Neuronal stem cell (in vitro differentiated cells): ENCODE results near the gene ITPR1.

Experiments used
- DNase-seq: peaks from one replicate; pipeline ENCODE4 v3.0.0-alpha.2; 2013; ENCODE audit warnings: low spot score
- H2AFZ ChIP-seq: one replicate; pipeline ENCODE4 v1.6.1; 2013; ENCODE audit warnings: mild to moderate bottlenecking, low read length, inconsistent platforms
- H2AK5ac ChIP-seq: 2 replicates; pipeline ENCODE4 v1.6.1; 2013; ENCODE audit warnings: low read depth, mild to moderate bottlenecking, inconsistent platforms, low read length, moderate library complexity, mixed read lengths
- H2BK120ac ChIP-seq: 2 replicates; pipeline ENCODE4 v1.6.1; 2013; ENCODE audit warnings: low read depth, mild to moderate bottlenecking, inconsistent platforms, low read length, moderate library complexity, mixed read lengths
- H2BK12ac ChIP-seq: one replicate; pipeline ENCODE4 v1.6.1; 2013; ENCODE audit warnings: low read length, inconsistent platforms
- H2BK15ac ChIP-seq: 2 replicates; pipeline ENCODE4 v1.6.1; 2013; ENCODE audit warnings: mild to moderate bottlenecking, low read length, inconsistent platforms, mixed read lengths
- H2BK5ac ChIP-seq: one replicate; pipeline ENCODE4 v1.6.1; 2013; ENCODE audit warnings: inconsistent platforms, mild to moderate bottlenecking, low read length, moderate library complexity
- H3K14ac ChIP-seq: one replicate; pipeline ENCODE4 v1.6.1; 2013; ENCODE audit warnings: low read length, inconsistent platforms
- H3K18ac ChIP-seq: 2 replicates; pipeline ENCODE4 v1.6.1; 2013; ENCODE audit warnings: low read length, inconsistent platforms
- H3K23ac ChIP-seq: 2 replicates; pipeline ENCODE4 v1.6.1; 2013; ENCODE audit warnings: low read depth, mild to moderate bottlenecking, mixed read lengths, low read length, inconsistent platforms; ENCODE audit not compliant: poor library complexity
- H3K27ac ChIP-seq: replicated peaks from 3 replicates; pipeline ENCODE4 v1.5.1; 2013; ENCODE audit warnings: low read length, inconsistent platforms
- H3K27me3 ChIP-seq, 3 experiments: 2 replicates each; pipeline ENCODE4 v1.6.1; 2013; ENCODE audit warnings: low read length in 3 of 3, mild to moderate bottlenecking in 2 of 3, inconsistent platforms in 1 of 3, low read depth in 1 of 3, mixed read lengths in 1 of 3, moderate library complexity in 1 of 3; ENCODE audit not compliant: control insufficient read depth in 3 of 3, insufficient read depth in 3 of 3
- H3K36me3 ChIP-seq, 2 donors: replicated peaks in 1 of 2; 2 replicates each; pipeline ENCODE4 v1.6.1; 2013; ENCODE audit warnings: low read length in 2 of 2; ENCODE audit not compliant: control insufficient read depth in 2 of 2, insufficient read depth in 2 of 2
- H3K4ac ChIP-seq: 2 replicates; pipeline ENCODE4 v1.6.1; 2013; ENCODE audit warnings: inconsistent platforms, mild to moderate bottlenecking, low read length, moderate library complexity
- H3K4me1 ChIP-seq, 2 donors: 1 replicate in 1 of 2; 2 replicates in 1 of 2; pipeline ENCODE4 v1.6.1; 2013; ENCODE audit warnings: low read length in 2 of 2, low read depth in 1 of 2; ENCODE audit not compliant: control insufficient read depth in 2 of 2, insufficient read depth in 1 of 2
- H3K4me2 ChIP-seq: one replicate; pipeline ENCODE4 v1.6.1; 2013; ENCODE audit warnings: mild to moderate bottlenecking, low read length, inconsistent platforms; ENCODE audit not compliant: insufficient read depth, poor library complexity, severe bottlenecking
- H3K4me3 ChIP-seq, 2 donors: 2 replicates each; pipeline ENCODE4 v1.5.1; 2013; ENCODE audit warnings: low read length in 2 of 2, mild to moderate bottlenecking in 2 of 2, inconsistent platforms in 1 of 2, moderate library complexity in 1 of 2
- H3K79me1 ChIP-seq: one replicate; pipeline ENCODE4 v1.6.1; 2013; ENCODE audit warnings: low read depth, mild to moderate bottlenecking, inconsistent platforms, low read length, moderate library complexity
- H3K9ac ChIP-seq: one replicate; pipeline ENCODE4 v1.6.1; 2013; ENCODE audit warnings: mild to moderate bottlenecking, low read depth, low read length, inconsistent platforms; ENCODE audit not compliant: poor library complexity
- H3K9me3 ChIP-seq, 2 donors: replicated peaks in 1 of 2; 2 replicates each; pipeline versions ENCODE3 to v1.6.1; 2013; ENCODE audit warnings: low read length in 2 of 2, mild to moderate bottlenecking in 2 of 2, inconsistent platforms in 1 of 2, low read depth in 1 of 2, mixed read lengths in 1 of 2, moderate library complexity in 1 of 2; ENCODE audit not compliant: control insufficient read depth in 2 of 2, insufficient read depth in 1 of 2
- H4K8ac ChIP-seq: one replicate; pipeline ENCODE4 v1.6.1; 2013; ENCODE audit warnings: low read depth, mild to moderate bottlenecking, inconsistent platforms, low read length, moderate library complexity
- H4K91ac ChIP-seq: one replicate; pipeline ENCODE4 v1.6.1; 2013; ENCODE audit warnings: low read length, low read depth, mild to moderate bottlenecking, inconsistent platforms; ENCODE audit not compliant: poor library complexity
- WGBS, 2 donors: extraction: QIAGEN DNeasy Blood & Tissue Kit; methylation state at CpG; one replicate each; pipeline ENCODE4 v1.1.7; 2013; ENCODE audit warnings: missing lambda C conversion rate in 2 of 2, mixed read lengths in 1 of 2; ENCODE audit not compliant: insufficient read length in 2 of 2, insufficient replicate concordance in 1 of 2; ENCODE audit errors: extremely low coverage in 2 of 2; 5-methylcytosine and 5-hydroxymethylcytosine counted together

The ITPR1 gene

GRCh38 chr3:4800595-4800994, 307.4 kb downstream of the ITPR1 start:
- Histone ChIP-seq H3K18ac (no peak overlapping the region), H3K23ac (no peak overlapping the region), H2BK15ac (no peak overlapping the region), H3K9me3 (peaks cover 0 to 2% of the 10 kb centered on the region in 2 donors), H3K4me2 (no peak overlapping the region), H2BK120ac (no peak overlapping the region), H3K79me1 (no peaks in the 10 kb centered on the region), H4K91ac (no peak overlapping the region), H2BK5ac (no peak overlapping the region), H2AFZ (no peak overlapping the region), H2BK12ac (no peak overlapping the region), H2AK5ac (no peak overlapping the region), H3K9ac (no peak overlapping the region), H3K14ac (no peak overlapping the region), H4K8ac (no peak overlapping the region), H3K27me3 (no peaks in the 10 kb centered on the region), H3K27ac (no peak overlapping the region), H3K4me1 (no peaks in the 10 kb centered on the region), H3K4me3 (no peak overlapping the region), H3K36me3 (no peaks in the 10 kb centered on the region), H3K4ac (no peak overlapping the region)
- no CpG with 5 or more reads among the region's 4 CpGs for WGBS, 2 donors
- no peak for DNase-seq

- no peak overlapping the region for H3K4ac ChIP-seq
- H2BK120ac ChIP-seq: no peak overlapping the region
- H3K79me1 ChIP-seq: no peaks in the 10 kb centered on the region
- no peak overlapping the region for H2BK5ac ChIP-seq
- no peaks in the 10 kb centered on the region for H3K4me1 ChIP-seq
- H3K9ac ChIP-seq: no peak overlapping the region
- H2BK12ac ChIP-seq: no peak overlapping the region
- no peaks in the 10 kb centered on the region for H3K36me3 ChIP-seq
- H2AFZ ChIP-seq: no peak overlapping the region
- no CpG with 5 or more reads among the region's 5 CpGs for WGBS, 2 donors
- no peaks in the 10 kb centered on the region for H3K27me3 ChIP-seq
- H3K9me3 ChIP-seq: no peaks in the 10 kb centered on the region
- H3K4me2 ChIP-seq: no peak overlapping the region
- no peak overlapping the region for H3K14ac ChIP-seq
- H2AK5ac ChIP-seq: no peak overlapping the region
- H4K91ac ChIP-seq: no peak overlapping the region
- H3K23ac ChIP-seq: no peak overlapping the region
- no peak for DNase-seq
- H4K8ac ChIP-seq: no peak overlapping the region
- no peak overlapping the region for H2BK15ac ChIP-seq
- no peak overlapping the region for H3K4me3 ChIP-seq
- no peak overlapping the region for H3K27ac ChIP-seq
- H3K18ac ChIP-seq: no peak overlapping the region
These were observed 308.7 kb downstream of the ITPR1 start for GRCh38 chr3:4801892-4802291.

DNA sequence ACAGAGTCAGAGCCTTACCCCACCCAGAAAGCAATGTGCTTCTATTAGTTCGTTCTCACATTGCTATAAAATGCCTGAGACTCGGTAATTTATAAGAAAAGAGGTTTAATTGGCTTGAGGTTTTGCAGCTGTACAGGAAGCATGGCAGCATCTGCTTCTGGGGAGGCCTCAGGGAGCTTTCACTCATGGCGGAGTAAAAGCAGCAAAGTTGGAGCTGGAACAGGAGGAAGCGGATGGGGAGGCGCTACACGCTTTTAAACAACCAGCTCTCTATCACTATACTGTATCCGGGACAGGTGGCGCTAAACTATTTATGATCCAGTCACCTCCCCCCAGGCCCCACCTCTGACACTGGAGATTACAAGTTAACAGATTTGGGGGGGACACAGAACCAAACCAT, 309.8 kb downstream of the ITPR1 start:
- no peak overlapping the region for H2AFZ ChIP-seq
- H3K27ac ChIP-seq: no peak overlapping the region
- no peak overlapping the region for H2BK120ac ChIP-seq
- no peaks in the 10 kb centered on the region for H3K79me1 ChIP-seq
- H3K23ac ChIP-seq: no peak overlapping the region
- H3K36me3 ChIP-seq: no peaks in the 10 kb centered on the region
- no peak overlapping the region for H3K18ac ChIP-seq
- no peak overlapping the region for H3K4me3 ChIP-seq
- DNase-seq: no peak
- H2AK5ac ChIP-seq: no peak overlapping the region
- H3K4me1 ChIP-seq: no peaks in the 10 kb centered on the region
- no peak overlapping the region for H4K91ac ChIP-seq
- H2BK5ac ChIP-seq: no peak overlapping the region
- no peak overlapping the region for H3K14ac ChIP-seq
- no peak overlapping the region for H4K8ac ChIP-seq
- H2BK15ac ChIP-seq: no peak overlapping the region
- H3K4ac ChIP-seq: no peak overlapping the region
- no peak overlapping the region for H3K4me2 ChIP-seq
- H3K9ac ChIP-seq: no peak overlapping the region
- H3K9me3 ChIP-seq: no peaks in the 10 kb centered on the region
- H2BK12ac ChIP-seq: no peak overlapping the region
- H3K27me3 ChIP-seq: no peaks in the 10 kb centered on the region
- no CpG with 5 or more reads among the region's 8 CpGs for WGBS, 2 donors

GRCh38 chr3:4804161-4805058, 311.3 kb downstream of the ITPR1 start:
- H3K18ac ChIP-seq: no peak overlapping the region
- H4K8ac ChIP-seq: no peak overlapping the region
- H2BK12ac ChIP-seq: no peak overlapping the region
- no peak overlapping the region for H3K27ac ChIP-seq
- H3K79me1 ChIP-seq: no peaks in the 10 kb centered on the region
- no peak overlapping the region for H3K23ac ChIP-seq
- no peak overlapping the region for H3K4ac ChIP-seq
- H2BK15ac ChIP-seq: no peak overlapping the region
- WGBS, 2 donors: no CpG with 5 or more reads among the region's 14 CpGs
- H4K91ac ChIP-seq: no peak overlapping the region
- DNase-seq: no peak
- no peak overlapping the region for H3K9ac ChIP-seq
- H3K14ac ChIP-seq: no peak overlapping the region
- H3K4me2 ChIP-seq: no peak overlapping the region
- no peaks in the 10 kb centered on the region for H3K9me3 ChIP-seq
- H2BK120ac ChIP-seq: no peak overlapping the region
- H3K36me3 ChIP-seq: no peaks in the 10 kb centered on the region
- H3K27me3 ChIP-seq: no peaks in the 10 kb centered on the region
- H2BK5ac ChIP-seq: no peak overlapping the region
- no peaks in the 10 kb centered on the region for H3K4me1 ChIP-seq
- no peak overlapping the region for H2AK5ac ChIP-seq
- no peak overlapping the region for H3K4me3 ChIP-seq
- H2AFZ ChIP-seq: no peak overlapping the region
